ENCODE data around the gene ZNF439.
"Not testable (repeated sequence)": the region's sequence is repeated elsewhere in the genome, so short reads cannot be mapped to it uniquely, and the experiment has no call there.

The ZNF439 gene

GRCh38 chr19:11887234-11887610 is 38.7 kb downstream of the ZNF439 start:
- H3K4me1 Mint-ChIP-seq = peaks cover 14 to 20% of the 10 kb centered on the region in 2 donors
- peak overlapping the region; percentile 90 for H3K27ac Mint-ChIP-seq
- peaks cover 3 to 4% of the 10 kb centered on the region in 2 donors for H3K9me3 Mint-ChIP-seq
- DNase-seq (no peak), ATAC-seq (replicated peaks) (peak; percentile 14 to 29)
- peak overlapping the region; percentile 87 to 91 for H3K4me3 Mint-ChIP-seq
- H3K36me3 Mint-ChIP-seq = peaks cover 0 to 6% of the 10 kb centered on the region in 2 donors
- H3K27me3 Mint-ChIP-seq = peaks cover 0 to 7% of the 10 kb centered on the region in 2 donors

DNA sequence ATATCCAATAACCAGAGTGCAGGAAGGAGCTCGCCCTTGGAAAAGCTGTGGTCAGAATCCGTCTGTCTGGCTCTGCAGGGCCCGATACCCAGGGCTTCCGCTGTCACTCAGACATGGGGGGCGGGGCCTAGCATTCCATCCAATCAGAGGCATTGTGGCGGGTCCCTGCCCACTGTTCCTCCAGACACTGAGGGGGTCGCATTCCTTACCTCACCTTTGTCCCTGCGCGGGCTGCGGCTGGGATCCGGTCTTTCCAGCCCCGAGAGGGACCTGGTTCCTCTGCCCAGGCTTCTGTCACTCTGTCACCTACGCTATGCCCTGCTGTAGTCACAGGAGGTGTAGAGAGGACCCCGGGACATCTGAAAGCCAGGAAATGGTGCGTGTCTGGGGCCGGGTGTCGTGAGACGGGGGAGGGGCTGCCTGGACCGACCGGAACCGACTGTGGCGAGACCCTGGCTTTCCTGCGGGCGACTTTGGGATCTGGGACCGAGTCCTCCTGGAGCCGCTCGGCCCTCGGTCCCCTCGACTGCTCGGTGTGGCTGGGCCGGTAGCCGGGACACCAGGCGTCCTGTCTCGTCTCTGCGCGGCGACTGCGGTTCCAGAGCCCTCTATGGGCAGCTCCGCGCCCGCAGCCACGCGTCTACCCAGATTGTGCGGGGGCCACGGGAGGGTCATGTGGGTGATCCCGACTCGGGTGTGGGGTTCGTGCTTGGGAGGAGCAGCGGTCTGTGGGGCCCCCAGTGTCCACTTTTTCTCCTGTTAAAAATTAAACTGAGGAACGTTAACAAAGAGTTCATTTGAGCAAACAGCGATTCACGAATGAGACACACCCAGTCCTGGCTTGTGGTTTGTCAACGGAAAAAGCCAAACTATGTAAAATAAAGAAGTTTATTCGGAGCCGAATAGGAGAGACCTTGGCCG is 39.3 kb downstream of the ZNF439 start, which contains the start of gene ZNF69:
Gene ZNF69 (plus strand): TSS at position 172 of the 921 bp plus-strand sequence. CDS start 142 bp downstream, at position 314.
- peak within 1 kb of the TSS; percentile 87 to 91 for H3K4me3 Mint-ChIP-seq
- H3K27me3 Mint-ChIP-seq = peaks cover 0 to 7% of the 10 kb centered on the region in 2 donors
- H3K27ac Mint-ChIP-seq = peak within 1 kb of the TSS; percentile 90
- peaks cover 0 to 6% of the 10 kb centered on the region in 2 donors for H3K36me3 Mint-ChIP-seq
- peak; percentile 53 for DNase-seq
- peaks cover 14 to 20% of the 10 kb centered on the region in 2 donors for H3K4me1 Mint-ChIP-seq
- ATAC-seq (replicated peaks) = peak; percentile 90 to 92
- H3K9me3 Mint-ChIP-seq = peaks cover 3 to 4% of the 10 kb centered on the region in 2 donors

GRCh38 chr19:11889901-11890300 is 41.4 kb downstream of the ZNF439 start:
- not testable (repeated sequence) for H3K27ac Mint-ChIP-seq
- peaks cover 18 to 29% of the 10 kb centered on the region in 2 donors for H3K4me1 Mint-ChIP-seq

GRCh38 chr19:11890634-11891033 is 42.1 kb downstream of the ZNF439 start:
- no peak overlapping the region for H3K27ac Mint-ChIP-seq
- peaks cover 0 to 19% of the 10 kb centered on the region in 2 donors for H3K36me3 Mint-ChIP-seq
- peaks cover 3 to 4% of the 10 kb centered on the region in 2 donors for H3K9me3 Mint-ChIP-seq
- no peak overlapping the region for H3K4me3 Mint-ChIP-seq
- H3K4me1 Mint-ChIP-seq = peaks cover 22 to 29% of the 10 kb centered on the region in 2 donors
- peaks cover 0 to 7% of the 10 kb centered on the region in 2 donors for H3K27me3 Mint-ChIP-seq
- ATAC-seq (replicated peaks) = no peak
- no peak for DNase-seq

More at GRCh38 chr19:11889901-11890300, 41.4 kb downstream of the ZNF439 start:
- not testable (repeated sequence) for H3K9me3 Mint-ChIP-seq; ATAC-seq (replicated peaks); H3K4me3 Mint-ChIP-seq; H3K27me3 Mint-ChIP-seq; DNase-seq
- peaks cover 0 to 14% of the 10 kb centered on the region in 2 donors for H3K36me3 Mint-ChIP-seq

GRCh38 chr19:11894851-11895250 is 46.3 kb downstream of the ZNF439 start:
- no peaks in the 10 kb centered on the region for H3K9me3 Mint-ChIP-seq
- H3K36me3 Mint-ChIP-seq = peaks cover 0 to 13% of the 10 kb centered on the region in 2 donors
- H3K4me3 Mint-ChIP-seq = no peak overlapping the region
- ATAC-seq (replicated peaks) = no peak
- no peaks in the 10 kb centered on the region for H3K27me3 Mint-ChIP-seq
- no peak overlapping the region for H3K27ac Mint-ChIP-seq
- peaks cover 8 to 9% of the 10 kb centered on the region in 2 donors for H3K4me1 Mint-ChIP-seq
- DNase-seq = no peak

GRCh38 chr19:11902228-11902627 is 53.7 kb downstream of the ZNF439 start:
- peaks cover 29 to 36% of the 10 kb centered on the region in 2 donors for H3K36me3 Mint-ChIP-seq
- H3K4me1 Mint-ChIP-seq = peaks cover 3 to 5% of the 10 kb centered on the region in 2 donors
- H3K4me3 Mint-ChIP-seq = no peak overlapping the region
- ATAC-seq (replicated peaks) = peak; percentile 51 to 80
- H3K27ac Mint-ChIP-seq = no peak overlapping the region
- H3K27me3 Mint-ChIP-seq = no peaks in the 10 kb centered on the region
- H3K9me3 Mint-ChIP-seq = peaks cover 16 to 17% of the 10 kb centered on the region in 2 donors
- DNase-seq = no peak

- Mint-ChIP-seq H3K27me3 (no peaks in the 10 kb centered on the region), H3K9me3 (peaks cover 28 to 30% of the 10 kb centered on the region in 2 donors), H3K4me1 (peaks cover 3 to 5% of the 10 kb centered on the region in 2 donors), H3K4me3 (no peak overlapping the region), H3K27ac (no peak overlapping the region), H3K36me3 (peaks cover 32 to 43% of the 10 kb centered on the region in 2 donors)
- ATAC-seq (replicated peaks) (no peak), DNase-seq (no peak)
Measured at GRCh38 chr19:11905928-11906327, 57.4 kb downstream of the ZNF439 start.

GRCh38 chr19:11911937-11912336 is 63.4 kb downstream of the ZNF439 start:
- peaks cover 3 to 13% of the 10 kb centered on the region in 2 donors for H3K36me3 Mint-ChIP-seq
- H3K4me3 Mint-ChIP-seq; ATAC-seq (replicated peaks); H3K27ac Mint-ChIP-seq; H3K27me3 Mint-ChIP-seq; DNase-seq; H3K4me1 Mint-ChIP-seq: not testable (repeated sequence)
- H3K9me3 Mint-ChIP-seq = peaks cover 23 to 26% of the 10 kb centered on the region in 2 donors

DNA sequence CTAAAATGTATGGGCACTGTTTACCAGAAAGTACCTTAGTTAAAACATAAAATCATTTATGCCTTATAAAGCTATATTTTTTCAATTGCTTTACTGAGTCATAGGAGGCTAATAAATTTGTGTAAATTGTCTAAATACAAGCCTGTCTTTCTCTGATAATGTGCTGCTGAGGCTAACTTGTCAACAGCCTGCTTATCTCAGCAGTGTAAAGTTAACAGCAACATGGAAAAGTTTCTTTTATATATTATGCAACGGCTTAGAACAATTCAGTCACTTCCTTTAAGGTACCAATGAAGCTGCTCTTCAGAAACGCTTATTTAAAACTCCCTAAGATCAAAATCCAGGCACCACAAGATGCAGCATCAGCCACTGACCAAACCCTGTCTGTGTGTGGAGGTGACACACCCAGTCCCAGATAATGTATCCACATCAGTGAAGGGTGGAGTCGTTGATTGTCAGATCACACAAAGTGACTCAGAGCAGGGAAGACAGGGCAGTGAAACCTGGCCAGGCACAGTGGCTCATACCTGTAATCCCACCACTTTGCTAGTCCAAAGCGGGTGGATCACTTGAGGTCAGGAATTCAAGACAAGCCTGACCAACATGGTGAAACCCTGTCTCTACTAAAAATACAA is 66.0 kb downstream of the ZNF439 start:
- H3K36me3 Mint-ChIP-seq; ATAC-seq (replicated peaks); DNase-seq; H3K27me3 Mint-ChIP-seq; H3K4me1 Mint-ChIP-seq; H3K27ac Mint-ChIP-seq; H3K4me3 Mint-ChIP-seq: not testable (repeated sequence)
- H3K9me3 Mint-ChIP-seq = peaks cover 9 to 13% of the 10 kb centered on the region in 2 donors
